ENCODE measurements around the gene SOCS1. TPM values are rescaled to one million over a fixed set of nuclear protein-coding genes. Genes with fewer than 3 reads are reported as not detected.

The SOCS1 gene
- total RNA-seq, 1 experiment from 2014 or later: 1.4 TPM

DNA sequence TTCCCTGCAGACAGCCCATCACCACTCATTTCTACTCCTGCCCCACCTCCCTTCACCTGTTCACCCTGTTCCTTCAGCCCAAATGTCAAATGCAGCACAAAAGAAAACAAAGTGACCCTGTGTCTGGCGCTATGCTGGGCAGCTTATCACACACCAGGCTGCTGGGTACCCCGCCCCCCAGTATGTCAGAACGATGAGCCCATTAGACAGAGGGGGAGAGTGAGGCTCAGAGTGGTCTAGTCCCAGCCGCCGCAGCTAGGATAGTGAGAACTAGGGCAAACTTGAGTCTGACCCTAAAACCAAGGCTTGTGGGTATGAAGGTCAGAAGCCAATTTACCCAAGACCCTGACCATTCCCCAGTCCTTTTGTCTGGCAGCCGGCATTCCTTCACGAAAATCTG is 9.1 kb upstream of the SOCS1 start:
- POLR2A ChIA-PET: no interaction called here

DNA sequence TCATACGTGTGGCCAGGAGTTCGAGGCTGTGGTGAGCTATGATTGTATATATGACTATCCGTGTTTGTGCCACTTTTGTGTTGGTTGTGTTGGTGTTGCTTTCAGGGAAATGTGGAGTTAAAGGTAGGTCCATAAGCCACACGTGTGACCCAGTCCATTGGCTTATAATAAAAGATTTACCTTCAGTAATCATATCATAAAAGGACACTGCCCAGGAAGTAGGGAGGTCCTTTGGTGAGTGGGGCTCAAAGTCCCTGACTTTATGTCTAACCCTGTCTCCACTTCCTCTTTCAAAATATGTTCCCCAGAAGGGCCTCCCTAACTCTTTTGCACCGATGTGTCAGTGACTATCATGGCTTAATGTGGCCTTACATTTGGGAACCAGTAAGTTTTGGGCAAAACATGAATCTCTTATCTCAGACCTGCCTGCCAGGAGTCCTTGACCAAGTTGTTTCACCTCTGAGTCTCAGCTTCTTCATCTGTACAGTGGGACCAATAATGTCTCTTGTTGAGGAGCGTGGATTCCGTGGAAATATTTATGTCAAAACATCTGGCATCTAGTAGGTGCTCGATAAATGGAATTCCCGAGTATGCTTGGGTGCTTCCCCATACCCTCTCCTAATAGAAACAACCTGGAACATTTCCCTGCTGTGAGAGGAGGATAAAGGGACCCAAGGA is 8.3 kb upstream of the SOCS1 start:
- no peak overlapping the region for H3K4me3 Mint-ChIP-seq (ENCODE audit: unreplicated experiment)
- H3K9me3 Mint-ChIP-seq (ENCODE audit: unreplicated experiment): no peaks in the 10 kb centered on the region
- H3K27ac Mint-ChIP-seq (ENCODE audit: low read depth, unreplicated experiment): no peak overlapping the region
- no peaks in the 10 kb centered on the region for H3K36me3 Mint-ChIP-seq (ENCODE audit: insufficient read depth, unreplicated experiment)
- ChIA-PET CTCF (interaction anchor here (11.0 kb wide), 1 partner anchor 297 kb away, joined by 342 read pairs; no protein-coding TSS in a partner anchor), POLR2A (no interaction called here)
- H3K4me1 Mint-ChIP-seq (ENCODE audit: insufficient read depth, unreplicated experiment): no peaks in the 10 kb centered on the region
- TF ChIP-seq, protein P1, sequence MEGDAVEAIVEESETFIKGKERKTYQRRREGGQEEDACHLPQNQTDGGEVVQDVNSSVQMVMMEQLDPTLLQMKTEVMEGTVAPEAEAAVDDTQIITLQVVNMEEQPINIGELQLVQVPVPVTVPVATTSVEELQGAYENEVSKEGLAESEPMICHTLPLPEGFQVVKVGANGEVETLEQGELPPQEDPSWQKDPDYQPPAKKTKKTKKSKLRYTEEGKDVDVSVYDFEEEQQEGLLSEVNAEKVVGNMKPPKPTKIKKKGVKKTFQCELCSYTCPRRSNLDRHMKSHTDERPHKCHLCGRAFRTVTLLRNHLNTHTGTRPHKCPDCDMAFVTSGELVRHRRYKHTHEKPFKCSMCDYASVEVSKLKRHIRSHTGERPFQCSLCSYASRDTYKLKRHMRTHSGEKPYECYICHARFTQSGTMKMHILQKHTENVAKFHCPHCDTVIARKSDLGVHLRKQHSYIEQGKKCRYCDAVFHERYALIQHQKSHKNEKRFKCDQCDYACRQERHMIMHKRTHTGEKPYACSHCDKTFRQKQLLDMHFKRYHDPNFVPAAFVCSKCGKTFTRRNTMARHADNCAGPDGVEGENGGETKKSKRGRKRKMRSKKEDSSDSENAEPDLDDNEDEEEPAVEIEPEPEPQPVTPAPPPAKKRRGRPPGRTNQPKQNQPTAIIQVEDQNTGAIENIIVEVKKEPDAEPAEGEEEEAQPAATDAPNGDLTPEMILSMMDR (IDR thresholded peaks at IDR 0.05; ENCODE audit: unreplicated experiment): no peak
- DNase-seq (ENCODE audit: unreplicated experiment): no peak
- intact Hi-C loops (cut with micrococcal nuclease): no loop called here
- H3K27me3 Mint-ChIP-seq (ENCODE audit: insufficient read depth, unreplicated experiment): peaks cover 18% of the 10 kb centered on the region
- BruUV-seq (replicated peaks): no TSS peak

More for the DNA sequence above, 9.1 kb upstream of the SOCS1 start:
- Mint-ChIP-seq H3K4me1 (ENCODE audit: insufficient read depth, unreplicated experiment) (no peaks in the 10 kb centered on the region), H3K9me3 (ENCODE audit: unreplicated experiment) (no peaks in the 10 kb centered on the region), H3K27ac (ENCODE audit: low read depth, unreplicated experiment) (no peak overlapping the region), H3K36me3 (ENCODE audit: insufficient read depth, unreplicated experiment) (no peaks in the 10 kb centered on the region), H3K4me3 (ENCODE audit: unreplicated experiment) (no peak overlapping the region), H3K27me3 (ENCODE audit: insufficient read depth, unreplicated experiment) (peaks cover 26% of the 10 kb centered on the region)
- TF ChIP-seq, protein P1 (IDR thresholded peaks at IDR 0.05; ENCODE audit: unreplicated experiment): no peak
- intact Hi-C loops (cut with micrococcal nuclease): no loop called here
- no TSS peak for BruUV-seq (replicated peaks)
- CTCF ChIA-PET: no interaction called here
- DNase-seq (ENCODE audit: unreplicated experiment): no peak

DNA sequence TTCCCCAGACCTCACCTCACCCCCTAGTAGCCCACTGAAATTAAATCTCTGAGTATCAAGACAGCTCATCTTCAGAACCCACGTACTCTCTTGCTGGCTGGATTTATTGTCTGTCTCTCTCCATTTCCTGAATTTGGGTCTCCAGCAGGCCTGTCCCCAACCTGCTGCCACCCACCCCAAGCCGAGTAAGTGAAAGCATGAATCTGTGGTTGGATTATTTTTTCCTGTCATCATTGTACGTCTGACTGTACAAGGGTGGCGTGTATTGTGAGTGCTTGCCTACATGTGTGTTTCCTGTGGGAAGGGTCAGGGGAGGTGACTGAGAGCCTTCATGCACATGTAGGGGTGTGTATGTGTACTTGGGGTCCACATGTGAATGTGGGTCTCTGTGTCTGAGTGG is 7.7 kb upstream of the SOCS1 start:
- H3K4me1 Mint-ChIP-seq (ENCODE audit: insufficient read depth, unreplicated experiment): no peaks in the 10 kb centered on the region
- no peak overlapping the region for H3K4me3 Mint-ChIP-seq (ENCODE audit: unreplicated experiment)
- ChIA-PET POLR2A (interaction anchor here (0.8 kb wide), 1 partner anchor 14 kb away, joined by 3 read pairs; no protein-coding TSS in a partner anchor), CTCF (interaction anchor here (11.0 kb wide), 1 partner anchor 296 kb away, joined by 342 read pairs; no protein-coding TSS in a partner anchor)
- no peaks in the 10 kb centered on the region for H3K9me3 Mint-ChIP-seq (ENCODE audit: unreplicated experiment)
- H3K27me3 Mint-ChIP-seq (ENCODE audit: insufficient read depth, unreplicated experiment): peaks cover 12% of the 10 kb centered on the region
- no peak for DNase-seq (ENCODE audit: unreplicated experiment)
- TF ChIP-seq, protein P1 (IDR thresholded peaks at IDR 0.05; ENCODE audit: unreplicated experiment): no peak
- H3K36me3 Mint-ChIP-seq (ENCODE audit: insufficient read depth, unreplicated experiment): no peaks in the 10 kb centered on the region
- no TSS peak for BruUV-seq (replicated peaks)
- intact Hi-C loops (cut with micrococcal nuclease): no loop called here
- no peak overlapping the region for H3K27ac Mint-ChIP-seq (ENCODE audit: low read depth, unreplicated experiment)

DNA sequence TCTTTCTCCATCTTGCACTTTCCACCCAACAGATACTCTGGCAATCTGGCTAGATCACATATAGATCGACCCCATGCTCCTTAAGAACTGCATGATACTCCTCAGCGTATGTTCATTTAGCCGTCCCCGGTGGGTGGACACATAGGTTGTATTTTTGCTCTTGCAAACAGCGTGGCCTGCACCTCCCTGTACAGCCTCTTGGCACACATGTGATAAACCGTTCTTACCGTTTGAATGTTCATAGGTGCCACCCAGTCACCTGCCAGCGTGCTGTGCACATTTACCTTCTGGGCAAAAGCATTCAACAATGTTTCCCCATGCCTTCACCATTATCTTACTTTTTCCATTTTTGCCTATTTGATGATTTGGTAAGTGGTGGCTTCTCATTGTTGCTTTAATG is 6.9 kb upstream of the SOCS1 start:
- intact Hi-C loops (cut with micrococcal nuclease): no loop called here
- H3K27ac Mint-ChIP-seq (ENCODE audit: low read depth, unreplicated experiment): no peak overlapping the region
- TF ChIP-seq, protein P1 (IDR thresholded peaks at IDR 0.05; ENCODE audit: unreplicated experiment): no peak
- CTCF ChIA-PET: interaction anchor here (0.8 to 11.0 kb wide), 2 partner anchors 283 to 295 kb away, joined by 4 to 342 read pairs; no protein-coding TSS in a partner anchor
- H3K36me3 Mint-ChIP-seq (ENCODE audit: insufficient read depth, unreplicated experiment): no peaks in the 10 kb centered on the region
- H3K4me3 Mint-ChIP-seq (ENCODE audit: unreplicated experiment): no peak overlapping the region
- POLR2A ChIA-PET: interaction anchor here (0.8 kb wide), 1 partner anchor 15 kb away, joined by 3 read pairs; no protein-coding TSS in a partner anchor
- BruUV-seq (replicated peaks): no TSS peak
- no peak for DNase-seq (ENCODE audit: unreplicated experiment)
- no peaks in the 10 kb centered on the region for H3K9me3 Mint-ChIP-seq (ENCODE audit: unreplicated experiment)
- peaks cover 4% of the 10 kb centered on the region for H3K27me3 Mint-ChIP-seq (ENCODE audit: insufficient read depth, unreplicated experiment)
- no peaks in the 10 kb centered on the region for H3K4me1 Mint-ChIP-seq (ENCODE audit: insufficient read depth, unreplicated experiment)

All from MCF 10A (cell line).